GM19193 (cell line): ENCODE measurements around the gene HEMGN.

Source experiments
- POLR2A ChIP-seq: IDR thresholded peaks from 4 replicates; pipeline ENCODE4 v1.6.1; 2011; ENCODE audit not compliant: insufficient read depth, insufficient read length; ENCODE audit errors: extremely low read depth

Gene HEMGN

GRCh38 chr9:97975376-97975775, 37.4 kb upstream of the HEMGN start:
- TF ChIP-seq POLR2A: no peak

- TF ChIP-seq POLR2A: no peak
Measured at GRCh38 chr9:97972753-97973152, 34.8 kb upstream of the HEMGN start.

- no peak for TF ChIP-seq POLR2A
Measured at GRCh38 chr9:97970165-97970564, 32.2 kb upstream of the HEMGN start.

GRCh38 chr9:97969014-97969413, 31.0 kb upstream of the HEMGN start:
- TF ChIP-seq POLR2A: no peak

- TF ChIP-seq POLR2A: no peak
Measured at GRCh38 chr9:97966493-97966892, 28.5 kb upstream of the HEMGN start.

GRCh38 chr9:97964901-97965300, 26.9 kb upstream of the HEMGN start:
- no peak for TF ChIP-seq POLR2A

GRCh38 chr9:97963232-97963631, 25.3 kb upstream of the HEMGN start:
- TF ChIP-seq POLR2A: no peak

- no peak for TF ChIP-seq POLR2A
Measured at GRCh38 chr9:97962575-97962974, 24.6 kb upstream of the HEMGN start.

GRCh38 chr9:97962136-97962535, 24.2 kb upstream of the HEMGN start:
- no peak for TF ChIP-seq POLR2A

GRCh38 chr9:97961361-97961760, 23.4 kb upstream of the HEMGN start:
- no peak for TF ChIP-seq POLR2A

- no peak for TF ChIP-seq POLR2A
Measured at GRCh38 chr9:97959585-97959984, 21.6 kb upstream of the HEMGN start.

- TF ChIP-seq POLR2A: no peak
Measured at GRCh38 chr9:97958812-97959511, 21.0 kb upstream of the HEMGN start.

GRCh38 chr9:97956331-97956730, 18.4 kb upstream of the HEMGN start:
- no peak for TF ChIP-seq POLR2A

GRCh38 chr9:97954550-97954989, 16.6 kb upstream of the HEMGN start:
- TF ChIP-seq POLR2A: no peak

GRCh38 chr9:97944612-97945011, 6.6 kb upstream of the HEMGN start:
- no peak for TF ChIP-seq POLR2A

GRCh38 chr9:97943308-97943855, 5.4 kb upstream of the HEMGN start:
- TF ChIP-seq POLR2A: no peak
